HepG2 (cell line): Measurements from ENCODE around the gene SCARF1. TPM values are rescaled to one million over a fixed set of nuclear protein-coding genes. Genes with fewer than 3 reads are reported as not detected.

Experiments
- ARID4A ChIP-seq: sonication (generic); formaldehyde crosslinking; IDR thresholded peaks from 2 replicates; pipeline ENCODE4 v1.5.0; 2020; ENCODE audit warnings: mild to moderate bottlenecking, missing genetic modification reagents, borderline replicate concordance
- ATF2 ChIP-seq: sonication (generic); formaldehyde crosslinking; IDR thresholded peaks from 2 replicates; pipeline ENCODE4 v1.4.0; 2020; ENCODE audit warnings: missing genetic modification reagents
- ELF3 ChIP-seq: IDR thresholded peaks from 2 replicates; pipeline ENCODE4 v1.6.1; 2016; ENCODE audit warnings: missing genetic modification reagents, missing compliant biosample characterization
- FOXJ3 ChIP-seq: sonication (generic); formaldehyde crosslinking; IDR thresholded peaks from 2 replicates; pipeline ENCODE4 v1.4.0; 2020; ENCODE audit warnings: missing genetic modification reagents, mild to moderate bottlenecking, borderline replicate concordance
- FOXO1 ChIP-seq: sonication (generic); formaldehyde crosslinking; IDR thresholded peaks from 2 replicates; pipeline ENCODE4 v1.4.0; 2020; ENCODE audit warnings: missing genetic modification reagents
- GABPA ChIP-seq, 2 experiments: IDR thresholded peaks; 2 replicates each; pipeline ENCODE4 v1.6.1; 2011 to 2016; ENCODE audit warnings: low read depth in 2 of 2, low read length in 1 of 2, missing biosample characterization in 1 of 2, missing genetic modification characterization in 1 of 2
- GTF2F1 ChIP-seq: fragments of 150-350 bp; IDR thresholded peaks from 2 replicates; pipeline ENCODE4 v1.6.1; 2014; ENCODE audit warnings: low read length
- HOXA7 ChIP-seq: sonication (generic); formaldehyde crosslinking; IDR thresholded peaks from 2 replicates; pipeline ENCODE4 v1.8.1; 2022; ENCODE audit warnings: mild to moderate bottlenecking, missing genetic modification reagents, moderate library complexity
- KLF11 ChIP-seq: IDR thresholded peaks from 2 replicates; pipeline ENCODE4 v1.6.1; 2016; ENCODE audit warnings: missing compliant biosample characterization
- MED8 ChIP-seq: sonication (generic); formaldehyde crosslinking; IDR thresholded peaks from 2 replicates; pipeline ENCODE4 v1.8.1; 2023; ENCODE audit warnings: mild to moderate bottlenecking, missing genetic modification reagents; ENCODE audit not compliant: insufficient replicate concordance
- POGZ ChIP-seq: sonication (generic); formaldehyde crosslinking; IDR thresholded peaks from 2 replicates; pipeline ENCODE4 v1.4.0; 2020; ENCODE audit warnings: mild to moderate bottlenecking, missing genetic modification reagents
- POLR2AphosphoS5 ChIP-seq: IDR thresholded peaks from 2 replicates; pipeline ENCODE4 v1.6.1; 2012; ENCODE audit warnings: low read depth, low read length
- SMAD1 ChIP-seq: sonication (generic); formaldehyde crosslinking; IDR thresholded peaks from 2 replicates; pipeline ENCODE4 v1.4.0; 2020; ENCODE audit warnings: missing genetic modification reagents, low read depth, mild to moderate bottlenecking, borderline replicate concordance
- SP1 ChIP-seq, 2 experiments: fragments of 450-650 bp in 1 of 2; sonication (generic) in 1 of 2; formaldehyde crosslinking in 1 of 2; IDR thresholded peaks; 2 replicates each; pipeline versions ENCODE4 v1.4.0 to v1.6.1; 2016 to 2020; ENCODE audit warnings: missing genetic modification reagents in 1 of 2
- TBX2 ChIP-seq: sonication (generic); formaldehyde crosslinking; IDR thresholded peaks from 2 replicates; pipeline ENCODE4 v1.5.0; 2020; ENCODE audit warnings: missing genetic modification reagents, mild to moderate bottlenecking, borderline replicate concordance
- TBX3 ChIP-seq: fragments of 450-650 bp; IDR thresholded peaks from 2 replicates; pipeline ENCODE4 v1.6.1; 2017; ENCODE audit warnings: antibody characterized with exemption, mild to moderate bottlenecking, inconsistent platforms, borderline replicate concordance
- ZNF205 ChIP-seq: IDR thresholded peaks from 2 replicates; pipeline ENCODE4 v1.6.1; 2018; ENCODE audit warnings: missing biosample characterization, missing genetic modification reagents
- ZNF256 ChIP-seq: sonication (generic); formaldehyde crosslinking; conservative IDR thresholded peaks from 2 replicates; pipeline ENCODE4 v1.4.0; 2020; ENCODE audit warnings: missing genetic modification reagents
- ZNF30 ChIP-seq: sonication (generic); formaldehyde crosslinking; IDR thresholded peaks from 2 replicates; pipeline ENCODE4 v1.5.0; 2020; ENCODE audit warnings: mild to moderate bottlenecking, missing genetic modification reagents
- ZNF382 ChIP-seq: sonication (generic); formaldehyde crosslinking; IDR thresholded peaks from 2 replicates; pipeline ENCODE4 v1.5.0; 2020; ENCODE audit warnings: missing genetic modification reagents, mild to moderate bottlenecking, borderline replicate concordance
- ZNF441 ChIP-seq: sonication (generic); formaldehyde crosslinking; IDR thresholded peaks from 2 replicates; pipeline ENCODE4 v1.7.0; 2021; ENCODE audit warnings: missing genetic modification reagents, borderline replicate concordance
- ZNF569 ChIP-seq: sonication (generic); formaldehyde crosslinking; IDR thresholded peaks from 2 replicates; pipeline ENCODE4 v1.5.0; 2020; ENCODE audit warnings: mild to moderate bottlenecking, missing genetic modification reagents, moderate library complexity, borderline replicate concordance
- ZNF709 ChIP-seq: sonication (generic); formaldehyde crosslinking; IDR thresholded peaks from 2 replicates; pipeline ENCODE4 v1.5.0; 2020; ENCODE audit warnings: mild to moderate bottlenecking, missing genetic modification reagents
- polyA plus RNA-seq, 8 experiments: library from polyadenylated mRNA; depleted of rRNA in 3 of 8; stranded (reverse) in 7 of 8; unstranded in 1 of 8; fragments of >200 nt; fragmentation: Illumina TruSeq in 4 of 8; extraction: Trizol in 4 of 8; gene quantifications; 2 replicates each; pipeline versions ENCODE4 v1.2.1 to v1.2.3, GENCODE V29; 2011 to 2016; ENCODE audit warnings: low read depth in 4 of 8, missing spikeins in 1 of 8, mixed read lengths in 1 of 8; ENCODE audit not compliant: insufficient read depth in 1 of 8
- total RNA-seq, 5 experiments: library from RNA; depleted of rRNA; stranded (reverse); fragments of >200 nt; fragmentation: Illumina TruSeq; extraction: Trizol; gene quantifications; 2 replicates each; pipeline ENCODE4 v1.2.3, GENCODE V29; 2016; ENCODE audit warnings: low read depth in 1 of 5

The SCARF1 gene
- total and polyA plus RNA-seq, 2 of the 13 experiments (the other 11 are each of a cell fraction or from before 2014, with no cell fraction given): 0.24 to 0.71 TPM

- TF ChIP-seq SP1 (IDR thresholded peaks at IDR 0.05) (no peak), SP1 (CRISPR knock-in tag; IDR thresholded peaks at IDR 0.05) (0 out of 2 replicates have a peak, but pooled peaks have one; percentile 54), GABPA (IDR thresholded peaks at IDR 0.05; ENCODE audit: low read depth, low read length) (peak; percentile 17; the same call in 1 of the 2 replicates), GABPA (CRISPR knock-in tag; IDR thresholded peaks at IDR 0.05; ENCODE audit: low read depth) (no peak), ZNF205 (CRISPR knock-in tag) (no peak), ARID4A (CRISPR knock-in tag) (peak; percentile 91), KLF11 (CRISPR knock-in tag) (no peak), ZNF256 (CRISPR knock-in tag) (no peak), ELF3 (0 out of 2 replicates have a peak, but pooled peaks have one; percentile 10), ATF2 (CRISPR knock-in tag) (no peak), ZNF441 (CRISPR knock-in tag) (no peak; the same call in 1 of the 2 replicates), POLR2AphosphoS5 (no peak), MED8 (CRISPR knock-in tag) (no peak), POGZ (CRISPR knock-in tag) (no peak), HOXA7 (CRISPR knock-in tag) (no peak), ZNF709 (CRISPR knock-in tag) (no peak), ZNF569 (no peak), TBX2 (CRISPR knock-in tag) (peak; percentile 43), FOXJ3 (CRISPR knock-in tag) (no peak), FOXO1 (CRISPR knock-in tag) (no peak), ZNF382 (no peak), GTF2F1 (no peak), SMAD1 (CRISPR knock-in tag) (no peak; the same call in 1 of the 2 replicates), TBX3 (no peak), ZNF30 (CRISPR knock-in tag) (no peak)
Measured at GRCh38 chr17:1627982-1628855, 17.3 kb downstream of the SCARF1 start, which contains the start of gene SLC43A2 (continued).
